Measurements from ENCODE around the gene CTXND2.
"Not testable (repeated sequence)": the region's sequence is repeated elsewhere in the genome, so short reads cannot be mapped to it uniquely, and the experiment has no call there.

Gene CTXND2

DNA sequence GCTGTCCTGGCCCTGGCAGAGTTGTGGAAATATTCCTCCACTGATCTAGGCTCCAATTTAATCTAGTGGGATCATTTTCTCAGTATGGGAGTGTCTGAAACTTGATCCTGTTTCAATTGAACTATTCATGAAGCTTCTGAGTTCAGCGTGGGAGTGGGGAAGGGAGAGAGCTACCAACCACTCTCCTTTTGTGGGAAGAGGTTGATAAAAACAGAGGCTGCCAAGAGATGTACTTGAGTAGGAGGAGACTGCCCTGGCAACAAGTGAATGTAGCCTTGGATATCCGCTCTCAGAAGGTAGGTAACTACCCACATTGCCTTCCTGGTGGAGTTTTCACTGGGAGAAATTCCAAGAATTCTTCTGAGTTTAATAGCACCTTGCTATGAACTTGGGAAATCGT, at the start of gene CTXND2:
Gene CTXND2, plus strand, starts transcription at position 119 of the 400 bp plus-strand sequence. CDS start 25,179 bp downstream, outside the sequence.
- no peak for ATAC-seq
- no peak for DNase-seq

DNA sequence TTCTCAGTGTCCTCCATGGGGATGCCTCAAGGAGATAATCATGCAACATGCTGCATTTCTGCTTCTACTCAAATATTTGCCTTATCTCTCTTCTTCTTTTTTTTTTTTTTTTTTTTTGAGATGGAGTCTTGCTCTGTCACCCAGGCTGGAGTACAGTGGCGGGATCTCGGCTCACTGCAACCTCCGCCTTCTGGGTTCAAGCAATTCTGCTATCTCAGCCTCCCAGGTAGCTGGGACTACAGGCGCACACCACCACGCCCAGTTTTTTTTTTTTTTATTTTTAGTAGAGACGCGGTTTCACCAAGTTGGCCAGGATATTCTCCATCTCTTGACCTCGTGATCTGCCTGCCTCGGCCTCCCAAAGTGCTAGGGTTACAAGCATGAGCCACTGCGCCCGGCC, 46.1 kb upstream of the CTXND2 start:
- not testable (repeated sequence) for ATAC-seq, DNase-seq

GRCh38 chr1:150841626-150842025, 45.3 kb upstream of the CTXND2 start:
- DNase-seq = no peak

DNA sequence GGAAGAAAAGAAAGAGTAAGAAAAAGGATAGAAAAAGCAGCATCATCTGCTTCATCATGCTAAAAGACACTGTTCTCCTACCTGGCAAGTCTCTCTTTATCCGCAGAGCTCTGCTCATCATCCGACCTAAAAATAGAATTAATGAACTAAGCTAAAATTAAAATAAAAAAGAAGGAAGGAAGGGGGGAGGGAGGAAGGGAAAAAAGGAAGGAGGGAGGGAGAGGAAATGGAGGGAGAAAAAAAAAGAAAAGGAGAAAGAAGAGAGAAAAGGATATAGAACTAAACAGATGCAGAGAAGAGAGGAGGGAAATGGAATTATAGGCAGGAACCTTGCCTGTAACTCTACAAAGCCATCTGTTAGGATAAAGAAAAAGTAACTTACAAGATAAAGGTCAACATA, 44.6 kb upstream of the CTXND2 start:
- DNase-seq (no peak), ATAC-seq (no peak)

More at GRCh38 chr1:150841626-150842025, 45.3 kb upstream of the CTXND2 start:
- ATAC-seq = peak; percentile 86

DNA sequence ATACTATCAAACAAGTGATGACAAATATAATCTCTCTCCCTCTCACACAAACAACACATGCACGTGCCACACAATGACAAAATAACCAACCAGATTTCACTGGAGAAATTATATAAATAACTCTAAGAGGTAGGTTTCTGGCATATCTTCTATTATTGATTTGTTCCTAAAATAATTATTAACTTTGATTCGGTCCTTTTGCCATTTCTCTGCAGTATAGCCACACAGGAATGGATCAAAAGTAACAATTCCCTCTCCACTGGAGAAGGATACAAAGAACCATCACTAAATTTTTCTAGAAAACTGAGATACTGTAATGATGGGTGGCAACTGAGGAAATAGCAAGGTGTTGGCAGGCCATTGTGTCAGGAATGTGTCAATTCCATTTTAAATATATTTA, 44.0 kb upstream of the CTXND2 start:
- DNase-seq (no peak), ATAC-seq (no peak)

- DNase-seq (no peak), ATAC-seq (no peak)
Observed at GRCh38 chr1:150843474-150843873, 43.5 kb upstream of the CTXND2 start.

GRCh38 chr1:150846473-150847146, 40.3 kb upstream of the CTXND2 start:
- no peak for DNase-seq
- ATAC-seq = peak; percentile 42

- DNase-seq, ATAC-seq: not testable (repeated sequence)
Observed at GRCh38 chr1:150850801-150851362, 36.1 kb upstream of the CTXND2 start.

DNA sequence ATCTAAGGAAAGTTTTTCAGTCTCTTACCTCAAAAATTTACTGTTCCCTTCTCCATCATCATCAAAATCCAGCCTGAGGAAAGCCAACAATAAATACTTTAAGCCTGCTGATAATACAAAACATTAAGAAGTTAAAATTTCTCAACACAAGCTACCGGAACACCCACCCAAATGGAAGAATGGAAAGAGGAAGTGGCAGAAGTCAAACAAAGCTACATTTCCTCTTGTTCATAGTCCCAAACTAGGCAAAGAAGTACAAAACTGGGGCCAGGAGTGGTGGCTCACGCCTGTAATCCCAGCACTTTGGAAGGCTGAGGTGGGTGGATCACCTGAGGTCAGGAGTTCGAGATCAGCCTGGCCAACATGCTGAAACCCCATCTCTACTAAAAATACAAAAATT, 34.2 kb upstream of the CTXND2 start:
- not testable (repeated sequence) for DNase-seq, ATAC-seq

GRCh38 chr1:150863724-150864123, 23.2 kb upstream of the CTXND2 start:
- ATAC-seq (no peak), DNase-seq (no peak)

DNA sequence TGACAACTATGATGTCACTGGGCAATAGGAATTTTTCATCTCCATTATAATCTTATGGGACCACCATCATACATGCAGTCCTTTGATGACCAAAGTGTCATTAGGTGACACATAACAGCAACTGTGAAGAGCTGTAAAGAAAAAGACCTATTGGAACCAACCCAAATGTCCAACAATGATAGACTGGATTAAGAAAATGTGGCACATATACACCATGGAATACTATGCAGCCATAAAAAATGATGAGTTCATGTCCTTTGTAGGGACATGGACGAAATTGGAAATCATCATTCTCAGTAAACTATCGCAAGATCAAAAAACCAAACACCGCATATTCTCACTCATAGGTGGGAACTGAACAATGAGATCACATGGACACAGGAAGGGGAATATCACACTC, 22.7 kb upstream of the CTXND2 start:
- DNase-seq, ATAC-seq: not testable (repeated sequence)

- DNase-seq (no peak), ATAC-seq (peak; percentile 52)
Observed at GRCh38 chr1:150869683-150870082, 17.3 kb upstream of the CTXND2 start.

DNA sequence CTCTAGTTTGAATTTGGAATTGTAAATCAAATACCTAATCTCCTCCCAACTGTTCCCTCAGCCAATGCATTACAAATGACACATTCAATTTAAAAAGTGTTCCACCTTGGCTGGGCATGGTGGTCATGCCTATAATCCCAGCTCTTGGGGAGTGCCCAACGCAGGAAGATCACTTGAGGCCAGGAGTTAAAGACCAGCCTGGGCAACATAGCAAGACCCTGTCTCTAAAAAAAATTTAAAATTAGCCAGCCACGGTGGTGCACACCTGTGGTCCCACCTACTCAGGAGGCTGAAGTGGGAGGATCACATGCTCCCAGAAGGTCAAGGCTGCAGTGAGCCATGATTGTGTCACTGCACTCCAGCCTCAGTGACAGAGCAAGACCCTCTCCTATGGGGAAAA, 14.4 kb upstream of the CTXND2 start:
- ATAC-seq = no peak
- no peak for DNase-seq

DNA sequence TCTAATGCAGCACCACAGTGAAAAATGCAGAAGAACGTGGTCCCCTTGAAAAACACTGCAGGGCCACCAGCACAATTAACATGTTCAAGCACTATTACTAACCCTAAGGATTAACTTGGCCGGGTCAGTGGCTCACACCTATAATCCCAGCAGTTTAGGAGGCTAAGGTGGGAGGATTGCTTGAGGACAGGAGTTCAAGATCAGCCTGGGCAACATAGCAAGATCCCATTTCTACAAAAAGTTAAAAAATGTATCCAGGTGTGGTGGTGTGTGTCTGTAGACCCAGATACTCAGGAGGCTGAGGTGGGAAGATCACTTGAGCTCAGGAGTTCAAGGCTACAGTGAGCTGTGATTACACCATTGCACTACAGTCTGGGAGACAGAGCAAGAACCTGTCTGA, 13.4 kb upstream of the CTXND2 start:
- ATAC-seq = no peak
- no peak for DNase-seq

GRCh38 chr1:150874455-150875196, 12.3 kb upstream of the CTXND2 start:
- ATAC-seq (no peak), DNase-seq (no peak)

- DNase-seq = no peak
- no peak for ATAC-seq
Observed at GRCh38 chr1:150875197-150876118, 11.5 kb upstream of the CTXND2 start.

GRCh38 chr1:150876119-150876454, 10.8 kb upstream of the CTXND2 start:
- no peak for DNase-seq
- ATAC-seq = peak; percentile 50

DNA sequence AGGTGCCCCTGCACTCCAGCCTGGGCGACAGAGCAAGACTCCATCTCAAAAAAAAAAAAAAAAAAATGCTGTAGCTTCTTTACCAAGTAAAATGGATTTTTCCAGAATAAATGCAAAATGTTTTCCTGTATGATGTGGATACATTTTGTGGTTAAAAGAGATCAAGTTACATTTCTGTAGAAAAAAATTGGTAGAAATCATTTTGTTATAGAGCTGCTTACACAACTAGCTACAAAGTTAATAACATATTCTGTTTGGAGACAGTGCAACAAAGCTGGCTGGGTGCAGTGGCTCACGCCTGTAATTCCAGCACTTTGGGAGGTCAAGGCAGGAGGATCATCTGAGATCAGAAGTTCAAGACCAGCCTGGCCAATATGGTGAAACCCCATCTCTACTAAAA, 8.0 kb upstream of the CTXND2 start:
- not testable (repeated sequence) for DNase-seq, ATAC-seq

DNA sequence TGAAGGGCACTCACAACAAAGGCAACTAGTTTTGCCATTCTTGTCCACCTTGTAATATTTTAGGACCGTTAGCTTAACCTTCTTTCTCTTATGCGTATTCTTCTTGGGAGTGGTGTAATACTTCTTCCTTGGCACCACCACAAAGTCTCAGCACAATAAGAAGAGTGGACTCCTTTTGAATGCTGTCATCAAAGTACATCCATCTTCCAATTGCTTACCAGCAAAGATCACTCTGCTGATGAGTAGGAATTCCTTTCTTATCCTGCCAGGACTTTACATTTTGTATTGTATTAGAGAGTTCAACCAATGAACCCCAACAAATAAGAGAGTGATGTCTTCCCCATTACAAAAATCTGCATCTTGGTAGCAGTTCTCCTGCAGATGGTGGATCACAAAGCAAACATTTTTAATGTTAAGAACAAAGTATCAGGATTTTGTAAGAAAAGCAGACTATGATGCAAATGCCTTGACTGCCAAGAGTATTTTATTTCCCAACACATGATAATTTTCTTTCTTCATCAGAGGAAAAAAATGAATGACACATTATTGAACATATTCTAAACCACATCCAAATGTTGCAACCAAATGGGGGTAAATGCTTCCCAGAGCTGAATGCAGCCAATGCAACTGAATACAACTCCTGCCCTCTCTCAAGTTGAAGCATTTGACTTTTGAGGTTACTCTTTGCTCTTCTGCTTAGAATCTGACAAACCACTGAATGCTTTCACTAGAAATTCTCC, 5.4 kb upstream of the CTXND2 start:
- DNase-seq (no peak), ATAC-seq (peak; percentile 59)

DNA sequence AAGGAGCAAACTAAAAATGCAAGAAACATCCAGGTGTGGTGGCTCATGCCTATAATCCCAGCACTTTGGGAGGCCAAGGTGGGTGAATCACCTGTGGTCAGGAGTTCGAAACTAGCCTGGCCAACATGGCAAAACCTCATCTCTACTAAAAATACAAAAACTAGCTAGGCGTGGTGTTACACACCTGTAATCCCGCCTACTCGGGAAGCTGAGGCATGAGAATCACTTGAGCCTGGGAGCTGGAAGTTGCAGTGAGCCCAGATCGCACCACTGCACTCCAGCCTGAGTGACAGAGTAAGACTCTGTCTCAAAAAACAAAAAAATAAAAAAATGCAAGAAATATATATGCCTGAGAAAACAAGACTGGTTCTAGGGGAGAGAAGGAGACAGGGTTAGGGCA, 3.8 kb upstream of the CTXND2 start:
- not testable (repeated sequence) for ATAC-seq, DNase-seq

DNA sequence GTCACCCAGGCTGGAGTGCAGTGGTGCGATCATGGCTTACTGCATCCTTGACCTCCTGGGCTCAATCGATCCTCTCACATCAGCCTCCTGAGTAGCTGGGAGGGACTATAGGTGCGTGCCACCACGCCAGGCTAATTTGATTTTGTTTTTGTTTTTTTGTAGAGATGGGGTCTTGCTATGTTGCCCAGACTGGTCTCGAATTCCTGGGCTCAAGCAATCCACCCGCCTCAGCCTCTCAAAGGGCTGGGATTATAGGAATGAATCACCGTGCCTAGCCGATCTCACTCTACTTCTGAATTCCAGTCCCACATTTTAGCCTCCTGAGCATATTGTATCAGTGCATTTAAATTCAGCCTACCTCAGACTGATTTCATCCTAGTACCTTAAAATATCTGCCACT, 1.8 kb downstream of the CTXND2 start:
- DNase-seq (no peak), ATAC-seq (no peak)

DNA sequence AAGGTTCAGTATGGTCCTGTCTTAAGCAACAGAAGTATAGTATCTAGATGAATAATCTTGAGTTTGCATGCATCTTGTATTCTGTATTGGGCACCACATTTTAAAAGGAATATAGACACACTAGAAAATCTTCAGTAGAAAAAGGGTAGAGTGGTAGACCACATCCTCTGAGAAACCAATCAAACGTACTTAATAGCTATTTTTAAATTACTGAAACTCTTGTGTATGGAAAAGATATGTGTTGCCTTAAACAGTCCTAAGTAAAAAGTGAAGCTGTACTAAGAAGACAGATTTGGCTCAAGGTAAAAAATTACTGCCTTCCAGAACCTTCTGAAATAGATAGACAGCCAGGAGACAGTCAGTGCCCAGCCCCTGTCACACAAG, 3.1 kb downstream of the CTXND2 start:
- DNase-seq (no peak), ATAC-seq (peak; percentile 95)
